ENCODE measurements around the gene ZNF70.

ZNF70 gene

DNA sequence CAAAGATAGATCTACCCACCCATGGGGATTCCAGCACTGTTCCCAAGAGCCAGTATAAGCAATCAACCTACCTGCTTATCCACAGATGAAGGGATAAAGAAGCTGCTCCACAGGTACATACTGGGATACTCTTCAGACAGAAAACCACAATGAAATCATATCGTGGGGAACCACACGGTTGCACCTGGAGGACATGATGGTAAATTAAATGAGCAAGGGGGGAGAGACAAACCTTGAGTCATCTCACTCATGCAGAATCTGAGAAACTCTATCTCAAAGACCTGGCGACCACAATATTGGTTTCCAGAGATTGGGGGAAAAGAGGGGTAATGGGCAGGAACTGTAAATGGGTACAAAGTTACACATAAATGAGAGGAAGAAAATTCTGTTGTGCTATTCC, 45.6 kb downstream of the ZNF70 start:
- TF ChIP-seq CTCF (IDR thresholded peaks at IDR 0.05; ENCODE audit: low read length) (no peak), EZH2 (optimal IDR thresholded peaks at IDR 0.05; ENCODE audit: low read depth, low read length) (no peak), EZH2phosphoT487 (IDR thresholded peaks at IDR 0.05; ENCODE audit: low read length) (no peak)
- DNase-seq: no peak
- no peak overlapping the region for H3K9ac ChIP-seq (ENCODE audit: low read length)
- no peak overlapping the region for H3K4me2 ChIP-seq (ENCODE audit: low read depth, low read length)
- H3K9me2 ChIP-seq (replicated peaks; ENCODE audit: insufficient read depth, low read length): no peaks in the 10 kb centered on the region
- H3K79me2 ChIP-seq (ENCODE audit: low read length): peaks cover 42% of the 10 kb centered on the region
- no peak overlapping the region for H3K27ac ChIP-seq (ENCODE audit: low read length)
- no peaks in the 10 kb centered on the region for H3K27me3 ChIP-seq (replicated peaks; ENCODE audit: insufficient read depth, low read length)
- no peak overlapping the region for H2AFZ ChIP-seq (ENCODE audit: low read length)
- no peaks in the 10 kb centered on the region for H4K20me1 ChIP-seq (ENCODE audit: insufficient read depth, low read length)
- H3K36me3 ChIP-seq (replicated peaks; ENCODE audit: insufficient read depth, low read length): 0 out of 2 replicates have a peak, but pooled peaks cover 12% of the 10 kb centered on the region
- no peaks in the 10 kb centered on the region for H3K9me3 ChIP-seq (replicated peaks; ENCODE audit: insufficient read depth, low read length)
- H3K4me1 ChIP-seq (ENCODE audit: low read length): no peaks in the 10 kb centered on the region
- H3F3A ChIP-seq (ENCODE audit: insufficient read depth, low read length): no peaks in the 10 kb centered on the region
- no peak overlapping the region for H3K4me3 ChIP-seq (ENCODE audit: low read length)

DNA sequence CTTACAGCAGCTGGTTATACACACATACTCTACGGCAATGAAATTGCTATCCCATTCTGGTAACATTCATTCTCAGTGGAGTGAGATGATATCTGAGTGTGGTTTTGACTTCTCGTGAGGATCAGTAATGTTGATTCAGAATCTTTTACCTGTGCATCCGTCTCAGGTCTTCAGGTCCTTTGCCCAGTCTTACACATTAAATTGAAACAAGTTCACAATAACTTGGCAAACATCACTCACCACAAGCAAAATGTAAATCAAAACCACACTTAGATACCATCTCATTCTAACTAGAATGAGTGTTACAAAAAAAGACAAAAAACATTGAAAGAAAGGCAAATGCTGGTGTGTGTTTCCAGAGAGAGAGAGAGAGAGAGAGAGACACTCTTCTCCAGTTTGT, 46.1 kb downstream of the ZNF70 start:
- Histone ChIP-seq H3K4me1 (ENCODE audit: low read length) (no peaks in the 10 kb centered on the region), H3K9ac (ENCODE audit: low read length) (no peak overlapping the region), H4K20me1 (ENCODE audit: insufficient read depth, low read length) (no peaks in the 10 kb centered on the region), H3K4me3 (ENCODE audit: low read length) (no peak overlapping the region), H3K27ac (ENCODE audit: low read length) (no peak overlapping the region), H3K27me3 (replicated peaks; ENCODE audit: insufficient read depth, low read length) (no peaks in the 10 kb centered on the region), H3K9me3 (replicated peaks; ENCODE audit: insufficient read depth, low read length) (no peaks in the 10 kb centered on the region), H3K9me2 (replicated peaks; ENCODE audit: insufficient read depth, low read length) (no peaks in the 10 kb centered on the region), H3K36me3 (replicated peaks; ENCODE audit: insufficient read depth, low read length) (peaks cover 9% of the 10 kb centered on the region; the same call in 1 of the 2 replicates), H3F3A (ENCODE audit: insufficient read depth, low read length) (no peaks in the 10 kb centered on the region), H3K79me2 (ENCODE audit: low read length) (peaks cover 45% of the 10 kb centered on the region), H2AFZ (ENCODE audit: low read length) (no peak overlapping the region), H3K4me2 (ENCODE audit: low read depth, low read length) (no peak overlapping the region)
- no peak for TF ChIP-seq EZH2 (optimal IDR thresholded peaks at IDR 0.05; ENCODE audit: low read depth, low read length)
- TF ChIP-seq CTCF (IDR thresholded peaks at IDR 0.05; ENCODE audit: low read length): no peak
- TF ChIP-seq EZH2phosphoT487 (IDR thresholded peaks at IDR 0.05; ENCODE audit: low read length): no peak
- no peak for DNase-seq

- Histone ChIP-seq H3K9me2 (replicated peaks; ENCODE audit: insufficient read depth, low read length) (no peaks in the 10 kb centered on the region), H2AFZ (ENCODE audit: low read length) (no peak overlapping the region), H3K9ac (ENCODE audit: low read length) (no peak overlapping the region), H3K27me3 (replicated peaks; ENCODE audit: insufficient read depth, low read length) (no peaks in the 10 kb centered on the region), H3K4me2 (ENCODE audit: low read depth, low read length) (no peak overlapping the region), H3K36me3 (replicated peaks; ENCODE audit: insufficient read depth, low read length) (peaks cover 9% of the 10 kb centered on the region; the same call in 1 of the 2 replicates), H4K20me1 (ENCODE audit: insufficient read depth, low read length) (no peaks in the 10 kb centered on the region), H3K4me1 (ENCODE audit: low read length) (no peaks in the 10 kb centered on the region), H3K27ac (ENCODE audit: low read length) (no peak overlapping the region), H3K9me3 (replicated peaks; ENCODE audit: insufficient read depth, low read length) (no peaks in the 10 kb centered on the region), H3K4me3 (ENCODE audit: low read length) (no peak overlapping the region), H3K79me2 (ENCODE audit: low read length) (peaks cover 45% of the 10 kb centered on the region), H3F3A (ENCODE audit: insufficient read depth, low read length) (no peaks in the 10 kb centered on the region)
- DNase-seq: no peak
- TF ChIP-seq CTCF (IDR thresholded peaks at IDR 0.05; ENCODE audit: low read length): no peak
- TF ChIP-seq EZH2phosphoT487 (IDR thresholded peaks at IDR 0.05; ENCODE audit: low read length): no peak
- no peak for TF ChIP-seq EZH2 (optimal IDR thresholded peaks at IDR 0.05; ENCODE audit: low read depth, low read length)
These were observed 46.9 kb downstream of the ZNF70 start for GRCh38 chr22:23704062-23704461.
